GM10248 (cell line): ENCODE results near the gene PDZRN3.
A peak's percentile ranks its signal among the peaks of the same experiment; 100 is the strongest.

Experiments
- CTCF ChIA-PET: fragments of 300-600 bp; sonication (Branson Sonifier 250); formaldehyde crosslinking; extraction: SDS; loops from one replicate; lab custom pipeline; 2021; ENCODE audit warnings: antibody characterized with exemption; lab: Yijun Ruan, JAX
- POLR2A ChIA-PET: fragments of 350-650 bp; sonication (Branson Sonifier 250); formaldehyde crosslinking; extraction: SDS; loops from one replicate; lab custom pipeline; 2020; ENCODE audit warnings: antibody characterized with exemption; lab: Yijun Ruan, JAX
- DNase-seq: peaks from one replicate; pipeline ENCODE4 v3.0.0; 2012; ENCODE audit errors: extremely low spot score
- TF ChIP-seq, protein P1 (sequence below): IDR thresholded peaks from 2 replicates; pipeline ENCODE4 v1.5.1; 2012; ENCODE audit warnings: mild to moderate bottlenecking, low read depth; ENCODE audit errors: extremely low read depth, missing control alignments, control extremely low read depth

PDZRN3 gene

DNA sequence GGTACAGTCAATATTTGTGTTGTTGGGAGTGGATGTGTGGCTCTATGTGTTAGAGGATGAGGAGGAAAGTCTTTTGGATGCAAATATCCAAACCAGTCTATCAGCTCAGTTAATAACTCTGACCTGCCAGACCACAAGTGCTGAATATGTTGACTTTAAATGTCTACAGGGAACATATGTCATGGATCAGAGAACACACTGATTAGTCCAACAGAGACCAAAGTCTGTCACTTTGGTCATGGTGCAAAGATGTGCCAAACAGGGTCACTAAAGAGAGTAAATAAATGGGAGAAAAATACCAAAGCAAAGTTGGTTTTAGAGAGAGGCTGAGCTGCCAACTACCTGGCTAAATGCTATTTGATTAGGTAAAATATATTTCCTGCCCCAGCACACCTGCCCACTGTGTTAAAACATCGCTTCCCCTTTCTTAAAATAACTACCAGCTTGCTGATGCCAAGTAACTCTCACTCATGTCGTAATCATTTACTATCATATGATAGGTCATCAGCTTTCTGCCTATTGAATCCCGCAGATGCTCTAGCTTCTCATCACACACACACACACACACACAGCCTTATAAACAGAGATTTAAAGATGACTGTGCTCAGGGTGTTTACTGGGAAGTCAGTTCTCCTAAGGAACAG is 173.3 kb downstream of the PDZRN3 start:
- POLR2A ChIA-PET, result no interaction called here
- DNase-seq, result no peak
- TF ChIP-seq, protein P1, sequence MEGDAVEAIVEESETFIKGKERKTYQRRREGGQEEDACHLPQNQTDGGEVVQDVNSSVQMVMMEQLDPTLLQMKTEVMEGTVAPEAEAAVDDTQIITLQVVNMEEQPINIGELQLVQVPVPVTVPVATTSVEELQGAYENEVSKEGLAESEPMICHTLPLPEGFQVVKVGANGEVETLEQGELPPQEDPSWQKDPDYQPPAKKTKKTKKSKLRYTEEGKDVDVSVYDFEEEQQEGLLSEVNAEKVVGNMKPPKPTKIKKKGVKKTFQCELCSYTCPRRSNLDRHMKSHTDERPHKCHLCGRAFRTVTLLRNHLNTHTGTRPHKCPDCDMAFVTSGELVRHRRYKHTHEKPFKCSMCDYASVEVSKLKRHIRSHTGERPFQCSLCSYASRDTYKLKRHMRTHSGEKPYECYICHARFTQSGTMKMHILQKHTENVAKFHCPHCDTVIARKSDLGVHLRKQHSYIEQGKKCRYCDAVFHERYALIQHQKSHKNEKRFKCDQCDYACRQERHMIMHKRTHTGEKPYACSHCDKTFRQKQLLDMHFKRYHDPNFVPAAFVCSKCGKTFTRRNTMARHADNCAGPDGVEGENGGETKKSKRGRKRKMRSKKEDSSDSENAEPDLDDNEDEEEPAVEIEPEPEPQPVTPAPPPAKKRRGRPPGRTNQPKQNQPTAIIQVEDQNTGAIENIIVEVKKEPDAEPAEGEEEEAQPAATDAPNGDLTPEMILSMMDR, result no peak
- CTCF ChIA-PET, result interaction anchor here (0.9 to 8.2 kb wide), 5 partner anchors 20 to 366 kb away, joined by 3 to 81 read pairs (median 5); no protein-coding TSS in a partner anchor

DNA sequence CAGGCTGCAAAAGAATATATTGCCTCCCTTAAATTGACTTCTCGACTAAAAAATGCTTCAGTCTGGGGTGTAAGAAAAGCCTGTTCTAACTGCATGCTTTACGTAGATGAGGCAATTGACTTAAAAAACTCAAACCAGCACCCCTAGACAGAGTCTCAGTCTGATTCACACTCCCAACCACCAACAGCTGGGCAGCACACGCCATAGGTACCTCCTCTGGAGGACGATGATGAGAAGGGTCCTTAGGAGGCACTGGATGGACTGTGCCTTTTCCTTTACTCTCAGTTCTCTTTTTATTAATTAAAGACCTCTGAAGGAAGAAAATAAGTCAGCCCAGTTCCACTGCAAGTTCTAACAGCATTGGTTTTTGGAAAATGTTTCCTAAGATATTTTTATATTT is 175.0 kb downstream of the PDZRN3 start:
- ChIA-PET CTCF (interaction anchor here (1.3 to 8.2 kb wide), 4 partner anchors 18 to 52 kb away, joined by 3 to 81 read pairs (median 10); no protein-coding TSS in a partner anchor), POLR2A (no interaction called here)
- no peak for DNase-seq
- TF ChIP-seq, protein P1, result no peak

DNA sequence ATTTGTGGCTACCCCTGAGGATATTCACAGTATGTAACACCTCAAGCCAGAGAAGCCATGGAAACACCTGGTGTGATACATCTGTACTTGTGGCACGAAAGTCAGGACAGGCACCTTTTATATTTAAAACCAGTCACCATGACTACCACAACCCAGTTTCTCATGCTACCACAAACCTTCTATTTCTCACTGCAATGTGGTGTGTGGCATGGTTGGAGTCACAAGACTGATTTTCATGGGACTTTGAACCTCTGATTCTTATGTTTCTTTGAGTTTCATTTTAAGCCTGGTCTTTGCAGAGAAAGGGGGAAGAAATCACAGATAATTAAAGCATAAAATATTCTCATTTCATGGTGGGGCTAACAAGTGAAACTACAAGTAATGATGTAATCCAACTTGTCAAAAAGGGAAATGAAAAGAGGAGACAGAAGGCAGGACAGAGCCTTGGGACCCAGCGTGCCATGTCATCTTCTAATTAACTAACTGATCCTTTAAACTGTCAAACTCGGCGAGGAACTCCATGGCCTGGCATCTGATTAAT is 175.9 kb downstream of the PDZRN3 start:
- TF ChIP-seq, protein P1, result no peak
- CTCF ChIA-PET, result interaction anchor here (0.7 to 8.2 kb wide), 7 partner anchors 9 to 59 kb away, joined by 3 to 81 read pairs (median 4); no protein-coding TSS in a partner anchor
- peak; percentile 49 for DNase-seq
- POLR2A ChIA-PET, result no interaction called here

DNA sequence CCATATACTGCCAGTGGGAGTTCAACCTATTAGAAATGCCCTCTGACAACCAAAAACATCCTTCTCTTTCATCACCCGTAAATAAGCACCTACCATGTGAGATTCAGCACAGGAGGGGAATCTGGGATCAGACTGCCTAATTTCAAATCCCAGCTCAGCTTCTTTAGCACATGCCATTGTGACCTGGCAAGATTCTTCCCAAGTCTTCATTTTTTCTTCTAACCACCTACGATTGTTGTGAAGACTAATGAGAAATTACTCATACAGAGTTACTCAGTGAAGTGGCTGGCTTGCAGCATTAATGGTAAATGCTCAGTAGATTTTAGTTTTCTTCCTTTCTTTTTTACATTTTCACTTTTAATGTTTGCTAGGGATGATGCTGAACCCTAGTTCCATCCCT is 176.7 kb downstream of the PDZRN3 start:
- no peak for DNase-seq
- CTCF ChIA-PET, result interaction anchor here (1.0 to 8.2 kb wide), 6 partner anchors 8 to 348 kb away, joined by 3 to 81 read pairs (median 4); no protein-coding TSS in a partner anchor
- POLR2A ChIA-PET, result no interaction called here
- TF ChIP-seq, protein P1, result no peak

DNA sequence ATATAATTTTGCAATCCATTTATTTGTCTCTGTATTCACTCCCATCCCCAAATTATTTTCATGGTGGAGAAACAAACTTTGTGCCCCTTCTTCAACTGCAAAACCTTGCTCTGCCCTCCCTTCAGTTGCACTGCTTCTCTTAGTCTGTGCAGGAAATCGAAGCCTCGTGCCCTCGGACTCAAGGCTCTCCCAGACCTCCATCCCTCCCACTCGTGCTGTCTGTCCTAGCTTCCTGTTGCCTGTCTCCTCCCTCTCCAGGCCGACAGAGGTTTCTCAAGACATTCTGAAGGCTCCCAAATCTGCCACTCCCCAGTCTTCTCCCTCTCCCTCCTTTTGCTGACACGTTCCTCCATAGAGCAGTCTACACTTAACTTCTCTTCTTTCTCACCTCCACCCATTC is 177.6 kb downstream of the PDZRN3 start:
- TF ChIP-seq, protein P1, result no peak
- POLR2A ChIA-PET, result no interaction called here
- CTCF ChIA-PET, result interaction anchor here (0.9 to 8.2 kb wide), 6 partner anchors 13 to 347 kb away, joined by 3 to 81 read pairs (median 5); no protein-coding TSS in a partner anchor
- DNase-seq, result no peak

DNA sequence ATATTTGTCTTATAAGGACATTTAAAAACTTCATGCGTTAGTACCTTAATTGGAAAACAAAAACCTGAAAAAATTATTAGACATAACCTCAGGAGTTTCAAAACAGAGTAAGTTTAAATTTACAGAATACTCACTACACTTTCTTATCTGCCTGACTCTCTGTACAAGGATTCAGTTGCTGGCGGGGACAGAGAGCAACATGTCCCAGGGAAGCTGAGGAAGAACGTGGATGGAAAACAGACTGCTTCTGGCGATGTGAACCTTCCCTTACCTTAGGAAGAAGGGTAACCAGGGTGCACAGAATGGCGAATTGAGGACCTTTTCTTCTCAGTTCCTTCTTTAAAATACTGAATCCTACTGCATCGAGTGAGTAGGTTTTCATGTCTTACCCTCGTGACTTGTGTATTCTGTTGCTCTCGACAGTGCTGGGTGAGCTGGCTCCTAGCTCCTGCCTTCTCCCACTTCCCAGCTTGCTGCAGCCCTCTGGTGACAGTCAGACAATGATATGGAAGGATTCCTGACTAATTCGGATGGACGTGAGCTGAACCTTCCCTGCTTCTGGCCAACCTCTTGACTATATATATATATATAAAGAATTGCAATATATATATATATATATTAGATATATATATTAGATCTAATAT is 178.2 kb downstream of the PDZRN3 start:
- POLR2A ChIA-PET, result no interaction called here
- no peak for DNase-seq
- CTCF ChIA-PET, result interaction anchor here (0.9 to 3.4 kb wide), 8 partner anchors 9 to 55 kb away, joined by 3 to 21 read pairs (median 4); no protein-coding TSS in a partner anchor
- TF ChIP-seq, protein P1, result no peak
